HCT116 (cell line): ENCODE data around the gene UPP1. TPM values are rescaled to one million over a fixed set of nuclear protein-coding genes. Genes with fewer than 3 reads are reported as not detected.
A peak's percentile ranks its signal among the peaks of the same experiment; 100 is the strongest.

Experiments
- ATAC-seq: fragments of 200-7000 bp; cut with Tn5 transposase; 2 replicates; pipeline ENCODE4 v1.9.1; 2020; ENCODE audit warnings: mild to moderate bottlenecking, moderate library complexity
- BruUV-seq: library from RNA; stranded (reverse); fragments of 400-500 nt; replicated peaks from 2 replicates; lab custom pipeline; 2021; lab: Mats Ljungman, UMichigan
- CTCF ChIA-PET: fragments of 300-600 bp; sonication (Branson Sonifier 250); formaldehyde crosslinking; loops from one replicate; lab custom pipeline; 2021; ENCODE audit warnings: antibody characterized with exemption; lab: Charles Lee
- POLR2A ChIA-PET: fragments of 300-600, 350-600 bp; sonication (Branson Sonifier 250); formaldehyde crosslinking; loops from one replicate; lab custom pipeline; 2021; ENCODE audit warnings: antibody characterized with exemption; lab: Charles Lee
- RAD21 ChIA-PET, 2 experiments: fragments of 300-600 bp; sonication (Branson Sonifier 250); formaldehyde crosslinking; loops; one replicate each; lab custom pipeline; 2023; ENCODE audit warnings: low total read pairs in 2 of 2; ENCODE audit not compliant: uncharacterized antibody in 2 of 2, unreplicated experiment in 2 of 2, low non-redundant PET in 1 of 2; lab: Charles Lee
- DNase-seq: peaks from one replicate; pipeline ENCODE4 v3.0.0-alpha.2; 2010; ENCODE audit warnings: low read depth, low spot score
- H2AFZ ChIP-seq: fragments of 200-600 bp; shearing (Covaris generic), sonication (generic); 2 replicates; pipeline ENCODE4 v1.6.1; 2017; ENCODE audit warnings: low read depth, mixed run types, mixed read lengths, antibody characterized with exemption, low read length; ENCODE audit not compliant: poor library complexity, severe bottlenecking
- H3K27ac ChIP-seq: 2 replicates; pipeline ENCODE4 v1.5.1; 2012; ENCODE audit warnings: low read depth, low read length
- H3K27me3 ChIP-seq: fragments of 200-600 bp; sonication (generic); 2 replicates; pipeline ENCODE4 v1.6.1; 2016; ENCODE audit warnings: mixed run types, low read length, mixed read lengths; ENCODE audit not compliant: insufficient read depth
- H3K36me3 ChIP-seq, 2 experiments: fragments of 200-500 bp in 1 of 2; fragments of 200-600 bp in 1 of 2; sonication (Bioruptor generic) in 1 of 2; sonication (generic) in 1 of 2; 2 replicates each; pipeline versions ENCODE4 v1.5.1 to v1.6.1; 2014 to 2016; ENCODE audit warnings: low read length in 2 of 2, inconsistent platforms in 1 of 2, mixed read lengths in 1 of 2, mixed run types in 1 of 2; ENCODE audit not compliant: insufficient read depth in 2 of 2, control insufficient read depth in 1 of 2
- H3K4me1 ChIP-seq, 2 experiments: fragments of 200-600 bp in 1 of 2; sonication (generic) in 1 of 2; 2 replicates each; pipeline versions ENCODE4 v1.5.1 to v1.6.1; 2012 to 2017; ENCODE audit warnings: low read length in 2 of 2, inconsistent platforms in 1 of 2, mild to moderate bottlenecking in 1 of 2, mixed read lengths in 1 of 2, mixed run types in 1 of 2, moderate library complexity in 1 of 2; ENCODE audit not compliant: insufficient read depth in 2 of 2, control insufficient read depth in 1 of 2
- H3K4me2 ChIP-seq: fragments of 200-600 bp; sonication (generic); 2 replicates; pipeline ENCODE4 v1.6.1; 2017; ENCODE audit warnings: mixed run types, low read length, mixed read lengths
- H3K4me3 ChIP-seq, 2 experiments: fragments of 200-600 bp in 1 of 2; sonication (generic) in 1 of 2; replicated peaks in 1 of 2; 2 replicates each; pipeline ENCODE4 v1.5.1; 2011 to 2016; ENCODE audit warnings: low read length in 2 of 2, control low read depth in 1 of 2, low read depth in 1 of 2, mild to moderate bottlenecking in 1 of 2, mixed read lengths in 1 of 2, mixed run types in 1 of 2
- H3K79me2 ChIP-seq: fragments of 200-600 bp; sonication (generic); 2 replicates; pipeline ENCODE4 v1.6.1; 2017; ENCODE audit warnings: mild to moderate bottlenecking, mixed run types, low read length, moderate library complexity, mixed read lengths; ENCODE audit not compliant: insufficient read depth
- H3K9ac ChIP-seq: fragments of 200-600 bp; sonication (generic); 2 replicates; pipeline ENCODE4 v1.6.1; 2016; ENCODE audit warnings: low read length, mixed read lengths
- H3K9me2 ChIP-seq: fragments of 200-600 bp; sonication (generic), shearing (Covaris generic); 2 replicates; pipeline ENCODE4 v1.6.1; 2017; ENCODE audit warnings: mixed run types, mild to moderate bottlenecking, moderate library complexity; ENCODE audit not compliant: insufficient read depth
- H3K9me3 ChIP-seq, 2 experiments: fragments of 200-500 bp in 1 of 2; fragments of 200-600 bp in 1 of 2; sonication (Bioruptor generic) in 1 of 2; sonication (generic) in 1 of 2; 2 replicates each; pipeline ENCODE4 v1.6.1; 2014 to 2017; ENCODE audit warnings: low read length in 2 of 2, mixed read lengths in 2 of 2, inconsistent platforms in 1 of 2, low read depth in 1 of 2, mild to moderate bottlenecking in 1 of 2, mixed run types in 1 of 2, moderate library complexity in 1 of 2; ENCODE audit not compliant: control insufficient read depth in 1 of 2, insufficient read depth in 1 of 2
- H4K20me1 ChIP-seq: fragments of 200-600 bp; sonication (generic), shearing (Covaris generic); 2 replicates; pipeline ENCODE4 v1.6.1; 2017; ENCODE audit warnings: mixed run types, mild to moderate bottlenecking, moderate library complexity; ENCODE audit not compliant: insufficient read depth
- CBX3 ChIP-seq: IDR thresholded peaks from 2 replicates; pipeline ENCODE4 v1.6.1; 2012; ENCODE audit warnings: low read depth
- CEBPB ChIP-seq: IDR thresholded peaks from 2 replicates; pipeline ENCODE4 v1.6.1; 2012; ENCODE audit warnings: low read depth
- CTCF ChIP-seq, 3 experiments: fragments of 200-600 bp in 1 of 3; sonication (generic) in 1 of 3; IDR thresholded peaks in 2 of 3; conservative IDR thresholded peaks in 1 of 3; 2 replicates each; pipeline ENCODE4 v1.5.1; 2012 to 2017; ENCODE audit warnings: low read depth in 2 of 3, low read length in 2 of 3, antibody characterized with exemption in 1 of 3, borderline replicate concordance in 1 of 3, control low read depth in 1 of 3, mild to moderate bottlenecking in 1 of 3, mixed read lengths in 1 of 3, mixed run types in 1 of 3, moderate library complexity in 1 of 3; ENCODE audit not compliant: insufficient read depth in 1 of 3
- EGR1 ChIP-seq: IDR thresholded peaks from 2 replicates; pipeline ENCODE4 v1.6.1; 2012; ENCODE audit warnings: low read depth
- EZH2 ChIP-seq: fragments of 200-600 bp; sonication (generic); IDR thresholded peaks from 2 replicates; pipeline ENCODE4 v1.6.1; 2017; ENCODE audit warnings: antibody characterized with exemption, mixed run types
- EZH2phosphoT487 ChIP-seq: fragments of 200-600 bp; IDR thresholded peaks from 2 replicates; pipeline ENCODE4 v1.6.1; 2018; ENCODE audit warnings: antibody characterized with exemption, borderline replicate concordance
- FOSL1 ChIP-seq: IDR thresholded peaks from 2 replicates; pipeline ENCODE4 v1.6.1; 2012; ENCODE audit warnings: low read depth
- JUND ChIP-seq: IDR thresholded peaks from 2 replicates; pipeline ENCODE4 v1.6.1; 2012
- MAX ChIP-seq: IDR thresholded peaks from 2 replicates; pipeline ENCODE4 v1.6.1; 2012
- POLR2AphosphoS5 ChIP-seq: IDR thresholded peaks from 2 replicates; pipeline ENCODE4 v1.6.1; 2011; ENCODE audit warnings: mild to moderate bottlenecking, low read depth, low read length, moderate library complexity
- RAD21 ChIP-seq: IDR thresholded peaks from 2 replicates; pipeline ENCODE4 v1.6.1; 2012; ENCODE audit warnings: low read depth, mild to moderate bottlenecking
- REST ChIP-seq: IDR thresholded peaks from 2 replicates; pipeline ENCODE4 v1.6.1; 2012; ENCODE audit warnings: low read depth
- SIN3A ChIP-seq: IDR thresholded peaks from 2 replicates; pipeline ENCODE4 v1.6.1; 2012; ENCODE audit warnings: low read depth
- SRF ChIP-seq: IDR thresholded peaks from 2 replicates; pipeline ENCODE4 v1.6.1; 2012; ENCODE audit warnings: low read depth
- ZFX ChIP-seq: fragments of 450-650 bp; IDR thresholded peaks from 2 replicates; pipeline ENCODE4 v1.6.1; 2017
- ZNF274 ChIP-seq: fragments of 200-500 bp; sonication (Bioruptor generic); IDR thresholded peaks from 2 replicates; pipeline ENCODE4 v1.6.1; 2014; ENCODE audit warnings: mild to moderate bottlenecking, low read depth, low read length, inconsistent platforms
- intact Hi-C: fragments of 100-400 bp; cut with micrococcal nuclease; formaldehyde crosslinking; loops from 2 replicates; pipeline ENCODE4 v1.10.0; 2022
- total RNA-seq: library from RNA; stranded (reverse); gene quantifications from one replicate; pipeline ENCODE4 v1.2.1, GENCODE V29; 2021; ENCODE audit not compliant: unreplicated experiment

Gene UPP1
- total RNA-seq, 1 experiment from 2014 or later: 42.7 TPM

- TSS peak; percentile 18 for BruUV-seq
- H3K9me2 ChIP-seq: no peaks in the 10 kb centered on the region
- H3K9ac ChIP-seq: no peak overlapping the region
- no peak overlapping the region for H2AFZ ChIP-seq
- POLR2A ChIA-PET: interaction anchor here (1.0 to 2.2 kb wide), 4 partner anchors 9 to 165 kb away, joined by 3 to 6 read pairs (median 4); partner anchors contain the start of gene UPP1
- RAD21 ChIA-PET: interaction anchor here (1.4 to 1.5 kb wide), 2 partner anchors 165 kb away, joined by 7 read pairs; no protein-coding TSS in a partner anchor
- peak; percentile 46 for DNase-seq
- no peak overlapping the region for H3K27ac ChIP-seq
- no peak overlapping the region for H3K4me2 ChIP-seq
- H3K4me1 ChIP-seq: no peaks in the 10 kb centered on the region
- no peaks in the 10 kb centered on the region for H3K27me3 ChIP-seq
- H3K36me3 ChIP-seq: peaks cover 5 to 10% of the 10 kb centered on the region in 2 experiments; a peak in 2 of 4 replicates
- peak; percentile 92 for ATAC-seq
- H3K4me3 ChIP-seq: no peak overlapping the region
- no peaks in the 10 kb centered on the region for H3K79me2 ChIP-seq
- H3K9me3 ChIP-seq: no peaks in the 10 kb centered on the region
- no peak for TF ChIP-seq JUND
- TF ChIP-seq MAX: 0 out of 2 replicates have a peak, but pooled peaks have one; percentile 11
- TF ChIP-seq SIN3A: peak; percentile 21; the same call in 1 of the 2 replicates
- TF ChIP-seq POLR2AphosphoS5: peak; percentile 63
- peak; percentile 89 to 99 (median 96) for TF ChIP-seq CTCF (IDR thresholded peaks at IDR 0.05 in 2 of 3, conservative IDR thresholded peaks at IDR 0.05 in 1 of 3; ENCODE audit: borderline replicate concordance in 1 of 3, insufficient read depth in 1 of 3, low read depth in 2 of 3, low read length in 2 of 3)
- no peak for TF ChIP-seq ZNF274
- no peak for TF ChIP-seq EGR1
- TF ChIP-seq RAD21: peak; percentile 96
- no peak for TF ChIP-seq CEBPB
- TF ChIP-seq EZH2: no peak
- no peak for TF ChIP-seq ZFX
- TF ChIP-seq REST: no peak
- no peak for TF ChIP-seq SRF
- no peak for TF ChIP-seq CBX3
- TF ChIP-seq EZH2phosphoT487: no peak
- TF ChIP-seq FOSL1: no peak
- intact Hi-C loops: loop anchor here (1.0 kb wide), 2 partner anchors 119 to 165 kb away; no protein-coding TSS in a partner anchor
- H4K20me1 ChIP-seq: no peaks in the 10 kb centered on the region
- CTCF ChIA-PET: interaction anchor here (0.6 to 4.0 kb wide), 16 partner anchors 10 to 844 kb away, joined by 3 to 31 read pairs (median 3); no protein-coding TSS in a partner anchor
Measured at GRCh38 chr7:48109848-48110663, 21.0 kb downstream of the UPP1 start.
